ENCODE measurements around the gene FOLR1.

DNA sequence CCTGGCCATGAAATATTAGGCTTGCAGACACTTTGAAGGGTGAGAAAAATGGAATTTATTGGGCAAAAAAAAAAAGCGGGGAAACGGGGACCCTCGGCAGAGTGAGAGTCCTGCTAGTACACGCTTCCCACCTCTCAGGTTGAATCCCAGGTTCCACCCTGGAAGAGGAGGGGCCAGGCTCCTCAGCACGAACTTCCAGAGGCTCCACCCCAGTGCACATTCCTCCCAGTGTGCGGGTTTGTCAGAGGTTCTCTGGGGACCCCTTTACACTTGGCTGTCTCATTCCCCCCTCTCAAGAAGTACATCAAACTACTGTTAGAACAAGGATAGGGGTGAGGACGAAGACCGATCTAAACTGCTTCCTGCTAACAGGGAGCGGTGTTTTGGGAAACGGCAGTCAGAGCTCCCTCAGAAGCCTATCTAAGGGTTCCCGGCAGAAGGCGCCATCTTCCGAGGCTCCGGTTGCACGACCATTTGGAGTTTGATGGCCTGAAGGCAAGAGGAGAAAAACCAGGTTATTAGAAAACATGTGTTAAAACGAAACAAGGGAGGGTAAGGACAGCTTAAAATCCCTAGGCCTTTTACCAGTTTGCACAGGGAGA lies 28.9 kb upstream of the FOLR1 start:
- no peak for TF ChIP-seq POLR2A (IDR thresholded peaks at IDR 0.05; ENCODE audit: low read depth, low read length)
- TF ChIP-seq POLR2AphosphoS5 (IDR thresholded peaks at IDR 0.05; ENCODE audit: low read depth, low read length), result no peak
- TF ChIP-seq TAF1 (IDR thresholded peaks at IDR 0.05; ENCODE audit: borderline replicate concordance, low read depth, low read length), result no peak
